SK-N-SH (cell line): ENCODE results near the gene NKX2-2. TPM values are rescaled to one million over a fixed set of nuclear protein-coding genes. Genes with fewer than 3 reads are reported as not detected.

ENCODE experiments used
- CTCF ChIA-PET: fragments of 300-600, 350-600 bp; formaldehyde crosslinking; extraction: SDS; loops from one replicate; lab custom pipeline; 2021; lab: Yijun Ruan, JAX
- POLR2A ChIA-PET: fragments of 350-600 bp; sonication (Branson Sonifier 250); formaldehyde crosslinking; extraction: SDS; loops from one replicate; lab custom pipeline; 2020; ENCODE audit warnings: antibody characterized with exemption, inconsistent platforms; lab: Yijun Ruan, JAX
- DNase-seq: peaks from one replicate; pipeline ENCODE4 v3.0.0; 2012
- H2AFZ ChIP-seq: fragments of 200-600 bp; sonication (generic); 2 replicates; pipeline ENCODE4 v1.8.1; 2016; ENCODE audit warnings: antibody characterized with exemption, mild to moderate bottlenecking, low read depth
- H3F3A ChIP-seq: fragments of 200-600 bp; sonication (generic); replicated peaks from 2 replicates; pipeline ENCODE3; 2016; ENCODE audit warnings: antibody characterized with exemption, mild to moderate bottlenecking; ENCODE audit not compliant: insufficient read depth
- H3K27ac ChIP-seq, 2 experiments: fragments of 200-500 bp in 1 of 2; fragments of 200-600 bp in 1 of 2; sonication (Bioruptor generic) in 1 of 2; sonication (generic), shearing (Covaris generic) in 1 of 2; 2 replicates each; pipeline versions ENCODE4 v1.5.1 to v1.6.1; 2014 to 2016; ENCODE audit warnings: low read depth in 2 of 2, inconsistent platforms in 1 of 2, low read length in 1 of 2, mild to moderate bottlenecking in 1 of 2, mixed read lengths in 1 of 2
- H3K27me3 ChIP-seq: fragments of 200-600 bp; sonication (generic), shearing (Covaris generic); 2 replicates; pipeline ENCODE4 v1.6.1; 2016; ENCODE audit warnings: mixed run types; ENCODE audit not compliant: insufficient read depth
- H3K36me3 ChIP-seq, 2 experiments: fragments of 200-500 bp in 1 of 2; fragments of 200-600 bp in 1 of 2; sonication (Bioruptor generic) in 1 of 2; sonication (generic) in 1 of 2; replicated peaks in 1 of 2; 2 replicates each; pipeline versions ENCODE3 to v1.5.1; 2014 to 2016; ENCODE audit warnings: low read length in 1 of 2, mild to moderate bottlenecking in 1 of 2; ENCODE audit not compliant: insufficient read depth in 2 of 2, control insufficient read depth in 1 of 2
- H3K4me1 ChIP-seq, 2 experiments: fragments of 200-500 bp in 1 of 2; fragments of 200-600 bp in 1 of 2; sonication (Bioruptor generic) in 1 of 2; sonication (generic), shearing (Covaris generic) in 1 of 2; 2 replicates each; pipeline versions ENCODE4 v1.5.1 to v1.6.1; 2014 to 2016; ENCODE audit warnings: low read depth in 1 of 2, low read length in 1 of 2, mixed run types in 1 of 2; ENCODE audit not compliant: insufficient read depth in 2 of 2, control insufficient read depth in 1 of 2
- H3K4me2 ChIP-seq: fragments of 200-600 bp; sonication (generic), shearing (Covaris generic); 2 replicates; pipeline ENCODE4 v1.6.1; 2017; ENCODE audit warnings: mixed run types
- H3K4me3 ChIP-seq, 2 experiments: fragments of 200-500 bp in 1 of 2; fragments of 200-600 bp in 1 of 2; sonication (Bioruptor generic) in 1 of 2; sonication (generic), shearing (Covaris generic) in 1 of 2; 2 replicates each; pipeline versions ENCODE4 v1.5.1 to v1.8.1; 2014 to 2016; ENCODE audit warnings: low read depth in 2 of 2, inconsistent platforms in 1 of 2, low read length in 1 of 2, mild to moderate bottlenecking in 1 of 2, mixed read lengths in 1 of 2, moderate library complexity in 1 of 2
- H3K79me2 ChIP-seq: fragments of 200-600 bp; sonication (generic); 2 replicates; pipeline ENCODE4 v1.8.1; 2017; ENCODE audit warnings: mild to moderate bottlenecking; ENCODE audit not compliant: insufficient read depth
- H3K9ac ChIP-seq: fragments of 200-600 bp; sonication (generic); 2 replicates; pipeline ENCODE4 v1.6.1; 2017; ENCODE audit warnings: mixed run types
- H3K9me2 ChIP-seq: fragments of 200-600 bp; sonication (generic); 2 replicates; pipeline ENCODE4 v1.6.1; 2017; ENCODE audit warnings: mixed run types
- H3K9me3 ChIP-seq: fragments of 200-600 bp; sonication (generic); 2 replicates; pipeline ENCODE4 v1.6.1; 2017; ENCODE audit warnings: mixed run types, mild to moderate bottlenecking, moderate library complexity
- H4K20me1 ChIP-seq: fragments of 200-600 bp; sonication (generic); 2 replicates; pipeline ENCODE4 v1.6.1; 2017; ENCODE audit warnings: mild to moderate bottlenecking, mixed run types; ENCODE audit not compliant: insufficient read depth
- CHD2 ChIP-seq: fragments of 150-350 bp; IDR thresholded peaks from 2 replicates; pipeline ENCODE4 v1.6.1; 2018; ENCODE audit warnings: low read length; ENCODE audit not compliant: partially characterized antibody
- ELF1 ChIP-seq: IDR thresholded peaks from 2 replicates; pipeline ENCODE4 v1.4.0; 2012
- FOSL2 ChIP-seq: IDR thresholded peaks from 2 replicates; pipeline ENCODE4 v1.4.0; 2012; ENCODE audit warnings: low read depth, mild to moderate bottlenecking, moderate library complexity, borderline replicate concordance
- FOXM1 ChIP-seq: IDR thresholded peaks from 2 replicates; pipeline ENCODE4 v1.4.0; 2012; ENCODE audit warnings: low read depth, mild to moderate bottlenecking
- JUND ChIP-seq: IDR thresholded peaks from 2 replicates; pipeline ENCODE4 v1.4.0; 2012
- MEF2A ChIP-seq: IDR thresholded peaks from 2 replicates; pipeline ENCODE4 v1.4.0; 2012; ENCODE audit warnings: low read depth, borderline replicate concordance
- NFIC ChIP-seq: IDR thresholded peaks from 2 replicates; pipeline ENCODE4 v1.4.0; 2012; ENCODE audit warnings: borderline replicate concordance
- RAD21 ChIP-seq: IDR thresholded peaks from 2 replicates; pipeline ENCODE4 v1.6.1; 2012; ENCODE audit warnings: mild to moderate bottlenecking, low read length
- RXRA ChIP-seq: IDR thresholded peaks from 2 replicates; pipeline ENCODE4 v1.4.0; 2012; ENCODE audit warnings: low read depth, mild to moderate bottlenecking, borderline replicate concordance
- SIN3A ChIP-seq: IDR thresholded peaks from 2 replicates; pipeline ENCODE4 v1.6.1; 2012; ENCODE audit warnings: low read depth, mild to moderate bottlenecking, low read length, moderate library complexity, borderline replicate concordance
- TAF1 ChIP-seq: IDR thresholded peaks from 2 replicates; pipeline ENCODE4 v1.6.1; 2012; ENCODE audit warnings: low read depth, mild to moderate bottlenecking, low read length, moderate library complexity, borderline replicate concordance
- TCF12 ChIP-seq: IDR thresholded peaks from 2 replicates; pipeline ENCODE4 v1.4.0; 2012
- whole genome bisulfite sequencing: methylation state at CpG from one replicate; pipeline ENCODE4 v1.1.6; 2017; ENCODE audit warnings: low lambda C conversion rate; 5-methylcytosine and 5-hydroxymethylcytosine counted together
- polyA plus RNA-seq, 3 experiments: library from polyadenylated mRNA; depleted of rRNA; stranded (reverse); fragments of >200 nt; gene quantifications; 2 replicates each; pipeline ENCODE4 v1.2.3, GENCODE V29; 2012
- TF ChIP-seq, protein P1 (sequence below): IDR thresholded peaks from 2 replicates; pipeline ENCODE4 v1.6.1; 2012; ENCODE audit warnings: mild to moderate bottlenecking, low read depth, low read length, moderate library complexity
- TF ChIP-seq, protein P2 (sequence below): fragments of 150-350 bp; IDR thresholded peaks from 2 replicates; pipeline ENCODE4 v1.6.1; 2017; ENCODE audit warnings: antibody characterized with exemption, low read length, low read depth, borderline replicate concordance
- TF ChIP-seq, protein P3 (sequence below): IDR thresholded peaks from 2 replicates; pipeline ENCODE4 v1.4.0; 2012; ENCODE audit warnings: low read depth

Gene NKX2-2
- polyA plus RNA-seq, 1 of the 3 experiments (the other 2 are of a cell fraction) = not detected

DNA sequence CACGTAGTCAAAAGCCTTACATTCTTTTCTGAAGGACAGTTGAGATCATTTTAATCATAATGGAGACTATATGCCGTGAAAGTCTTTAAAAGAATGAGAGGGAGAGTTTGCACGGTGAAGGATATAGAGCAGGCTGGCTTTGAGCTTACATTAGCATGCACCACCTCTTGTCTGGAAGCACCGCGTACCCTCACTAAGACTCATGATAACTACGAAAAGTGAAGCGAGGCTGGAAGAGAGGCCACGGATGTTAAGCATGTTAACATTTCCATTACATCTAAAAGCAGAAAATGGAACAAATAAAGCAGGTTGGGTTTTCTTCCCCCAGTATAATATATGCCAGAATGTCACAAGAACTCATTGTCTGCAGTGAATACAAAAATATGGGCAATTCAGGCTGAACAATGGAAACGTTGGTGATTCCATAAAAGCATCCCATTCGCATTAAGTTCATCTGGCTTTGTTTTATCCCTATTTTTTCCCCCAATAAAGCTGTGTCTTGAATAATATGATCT is 40.6 kb upstream of the NKX2-2 start:
- TF ChIP-seq, protein P1, sequence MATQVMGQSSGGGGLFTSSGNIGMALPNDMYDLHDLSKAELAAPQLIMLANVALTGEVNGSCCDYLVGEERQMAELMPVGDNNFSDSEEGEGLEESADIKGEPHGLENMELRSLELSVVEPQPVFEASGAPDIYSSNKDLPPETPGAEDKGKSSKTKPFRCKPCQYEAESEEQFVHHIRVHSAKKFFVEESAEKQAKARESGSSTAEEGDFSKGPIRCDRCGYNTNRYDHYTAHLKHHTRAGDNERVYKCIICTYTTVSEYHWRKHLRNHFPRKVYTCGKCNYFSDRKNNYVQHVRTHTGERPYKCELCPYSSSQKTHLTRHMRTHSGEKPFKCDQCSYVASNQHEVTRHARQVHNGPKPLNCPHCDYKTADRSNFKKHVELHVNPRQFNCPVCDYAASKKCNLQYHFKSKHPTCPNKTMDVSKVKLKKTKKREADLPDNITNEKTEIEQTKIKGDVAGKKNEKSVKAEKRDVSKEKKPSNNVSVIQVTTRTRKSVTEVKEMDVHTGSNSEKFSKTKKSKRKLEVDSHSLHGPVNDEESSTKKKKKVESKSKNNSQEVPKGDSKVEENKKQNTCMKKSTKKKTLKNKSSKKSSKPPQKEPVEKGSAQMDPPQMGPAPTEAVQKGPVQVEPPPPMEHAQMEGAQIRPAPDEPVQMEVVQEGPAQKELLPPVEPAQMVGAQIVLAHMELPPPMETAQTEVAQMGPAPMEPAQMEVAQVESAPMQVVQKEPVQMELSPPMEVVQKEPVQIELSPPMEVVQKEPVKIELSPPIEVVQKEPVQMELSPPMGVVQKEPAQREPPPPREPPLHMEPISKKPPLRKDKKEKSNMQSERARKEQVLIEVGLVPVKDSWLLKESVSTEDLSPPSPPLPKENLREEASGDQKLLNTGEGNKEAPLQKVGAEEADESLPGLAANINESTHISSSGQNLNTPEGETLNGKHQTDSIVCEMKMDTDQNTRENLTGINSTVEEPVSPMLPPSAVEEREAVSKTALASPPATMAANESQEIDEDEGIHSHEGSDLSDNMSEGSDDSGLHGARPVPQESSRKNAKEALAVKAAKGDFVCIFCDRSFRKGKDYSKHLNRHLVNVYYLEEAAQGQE = no peak
- TF ChIP-seq, protein P2, sequence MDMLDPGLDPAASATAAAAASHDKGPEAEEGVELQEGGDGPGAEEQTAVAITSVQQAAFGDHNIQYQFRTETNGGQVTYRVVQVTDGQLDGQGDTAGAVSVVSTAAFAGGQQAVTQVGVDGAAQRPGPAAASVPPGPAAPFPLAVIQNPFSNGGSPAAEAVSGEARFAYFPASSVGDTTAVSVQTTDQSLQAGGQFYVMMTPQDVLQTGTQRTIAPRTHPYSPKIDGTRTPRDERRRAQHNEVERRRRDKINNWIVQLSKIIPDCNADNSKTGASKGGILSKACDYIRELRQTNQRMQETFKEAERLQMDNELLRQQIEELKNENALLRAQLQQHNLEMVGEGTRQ = no peak
- TF ChIP-seq TAF1 = no peak
- TF ChIP-seq CHD2 = no peak
- TF ChIP-seq MEF2A = no peak
- TF ChIP-seq RXRA = no peak
- no peak for TF ChIP-seq FOSL2
- TF ChIP-seq JUND = no peak
- no peak for TF ChIP-seq SIN3A
- TF ChIP-seq FOXM1 = no peak
- no peak for TF ChIP-seq NFIC
- no peak for TF ChIP-seq ELF1
- TF ChIP-seq, protein P3, sequence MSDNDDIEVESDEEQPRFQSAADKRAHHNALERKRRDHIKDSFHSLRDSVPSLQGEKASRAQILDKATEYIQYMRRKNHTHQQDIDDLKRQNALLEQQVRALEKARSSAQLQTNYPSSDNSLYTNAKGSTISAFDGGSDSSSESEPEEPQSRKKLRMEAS = no peak
- TF ChIP-seq TCF12 = no peak
- TF ChIP-seq RAD21 = no peak
- TF ChIP-seq, all 33 proteins: peak for 0
- H3K4me2 ChIP-seq = no peak overlapping the region
- no peaks in the 10 kb centered on the region for H3K4me1 ChIP-seq
- CTCF ChIA-PET = interaction anchor here (0.8 kb wide), 1 partner anchor 17 kb away, joined by 3 read pairs; no protein-coding TSS in a partner anchor
- POLR2A ChIA-PET = no interaction called here
- no peak for DNase-seq
- no peaks in the 10 kb centered on the region for H3K9me2 ChIP-seq
- H3K27me3 ChIP-seq = peaks cover 17% of the 10 kb centered on the region; the same call in 1 of the 2 replicates
- H3K36me3 ChIP-seq = no peaks in the 10 kb centered on the region
- 9% methylated on average over 10 of the region's 10 CpGs for WGBS
- H3K9ac ChIP-seq = no peak overlapping the region
- H3K9me3 ChIP-seq = no peaks in the 10 kb centered on the region
- no peaks in the 10 kb centered on the region for H4K20me1 ChIP-seq
- no peak overlapping the region for H2AFZ ChIP-seq
- H3K27ac ChIP-seq = no peak overlapping the region
- no peak overlapping the region for H3K4me3 ChIP-seq
- no peaks in the 10 kb centered on the region for H3K79me2 ChIP-seq
- H3F3A ChIP-seq = no peaks in the 10 kb centered on the region
